ENCODE data around the gene KCNF1. TPM values are rescaled to one million over a fixed set of nuclear protein-coding genes. Genes with fewer than 3 reads are reported as not detected.

The KCNF1 gene
- total and polyA plus RNA-seq, 4 donors, result 0.06 to 0.83 (median 0.26) TPM

DNA sequence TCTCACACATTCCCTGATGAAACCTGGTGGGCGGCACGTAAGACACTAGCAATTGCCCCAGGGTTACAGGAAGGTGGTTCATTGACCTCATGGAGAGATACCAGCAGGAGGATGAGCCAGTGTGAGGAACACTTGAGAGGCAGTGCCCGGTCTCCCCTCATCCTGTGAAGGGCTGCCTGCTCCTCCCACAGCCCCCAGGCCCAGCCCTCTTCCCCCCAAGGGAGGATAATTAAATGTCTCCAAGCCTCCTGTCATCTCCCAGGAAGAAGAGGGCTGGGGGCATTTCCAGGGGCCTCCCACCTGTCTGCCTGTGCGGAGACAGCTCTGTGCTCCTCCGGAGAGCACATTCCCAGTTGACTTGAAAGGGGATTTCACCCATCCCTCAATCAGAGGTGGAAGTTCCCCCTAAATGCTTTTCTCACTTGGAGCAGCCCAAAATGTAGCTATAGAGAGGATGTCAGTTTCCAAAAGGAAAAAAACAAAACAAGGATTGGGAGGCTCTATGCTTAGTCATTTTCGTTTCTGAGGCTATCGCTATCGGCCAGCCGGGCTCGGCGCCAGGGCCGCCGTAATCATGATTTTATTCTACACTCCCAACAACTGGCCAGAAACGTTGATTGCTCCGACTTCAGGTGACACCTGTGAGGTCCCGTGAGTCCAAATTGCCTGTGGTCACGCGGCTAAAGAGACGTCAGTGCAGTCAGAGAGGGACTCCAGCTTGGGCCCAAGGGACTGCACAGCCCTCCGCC is 7.1 kb downstream of the KCNF1 start:
- H3K4me1 ChIP-seq (ENCODE audit: control insufficient read depth in 5 of 5, insufficient read depth in 5 of 5, low read length in 5 of 5), result peaks cover 0 to 9% (median 0%) of the 10 kb centered on the region in 5 donors
- H3K9me3 ChIP-seq (ENCODE audit: control insufficient read depth in 4 of 4, insufficient read depth in 3 of 4, low read length in 3 of 4), result no peaks in the 10 kb centered on the region
- no peak overlapping the region for H3K4me3 ChIP-seq
- H3K27ac ChIP-seq (ENCODE audit: low read depth in 1 of 2, low read length in 1 of 2), result no peak overlapping the region
- DNase-seq (peak; percentile 46 to 68 (median 54)), ATAC-seq (ENCODE audit: insufficient read depth, low FRiP score) (no peak)
- no peaks in the 10 kb centered on the region for H3K36me3 ChIP-seq (ENCODE audit: control insufficient read depth in 4 of 4, insufficient read depth in 4 of 4, low read length in 4 of 4)
- WGBS, 2 donors, result 76 to 85% methylated on average over 20 of the region's 20 CpGs
- peaks cover 0 to 4% (median 4%) of the 10 kb centered on the region in 3 donors for H3K27me3 ChIP-seq (ENCODE audit: control insufficient read depth in 3 of 3, insufficient read depth in 3 of 3, low read length in 2 of 3)
- H3K9ac ChIP-seq (ENCODE audit: insufficient read depth in 1 of 2, low read length in 2 of 2), result peak overlapping the region in 1 of 2 donors; percentile 23
- TF ChIP-seq, protein P1, sequence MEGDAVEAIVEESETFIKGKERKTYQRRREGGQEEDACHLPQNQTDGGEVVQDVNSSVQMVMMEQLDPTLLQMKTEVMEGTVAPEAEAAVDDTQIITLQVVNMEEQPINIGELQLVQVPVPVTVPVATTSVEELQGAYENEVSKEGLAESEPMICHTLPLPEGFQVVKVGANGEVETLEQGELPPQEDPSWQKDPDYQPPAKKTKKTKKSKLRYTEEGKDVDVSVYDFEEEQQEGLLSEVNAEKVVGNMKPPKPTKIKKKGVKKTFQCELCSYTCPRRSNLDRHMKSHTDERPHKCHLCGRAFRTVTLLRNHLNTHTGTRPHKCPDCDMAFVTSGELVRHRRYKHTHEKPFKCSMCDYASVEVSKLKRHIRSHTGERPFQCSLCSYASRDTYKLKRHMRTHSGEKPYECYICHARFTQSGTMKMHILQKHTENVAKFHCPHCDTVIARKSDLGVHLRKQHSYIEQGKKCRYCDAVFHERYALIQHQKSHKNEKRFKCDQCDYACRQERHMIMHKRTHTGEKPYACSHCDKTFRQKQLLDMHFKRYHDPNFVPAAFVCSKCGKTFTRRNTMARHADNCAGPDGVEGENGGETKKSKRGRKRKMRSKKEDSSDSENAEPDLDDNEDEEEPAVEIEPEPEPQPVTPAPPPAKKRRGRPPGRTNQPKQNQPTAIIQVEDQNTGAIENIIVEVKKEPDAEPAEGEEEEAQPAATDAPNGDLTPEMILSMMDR (IDR thresholded peaks at IDR 0.05; ENCODE audit: control extremely low read depth, extremely low read depth), result no peak

DNA sequence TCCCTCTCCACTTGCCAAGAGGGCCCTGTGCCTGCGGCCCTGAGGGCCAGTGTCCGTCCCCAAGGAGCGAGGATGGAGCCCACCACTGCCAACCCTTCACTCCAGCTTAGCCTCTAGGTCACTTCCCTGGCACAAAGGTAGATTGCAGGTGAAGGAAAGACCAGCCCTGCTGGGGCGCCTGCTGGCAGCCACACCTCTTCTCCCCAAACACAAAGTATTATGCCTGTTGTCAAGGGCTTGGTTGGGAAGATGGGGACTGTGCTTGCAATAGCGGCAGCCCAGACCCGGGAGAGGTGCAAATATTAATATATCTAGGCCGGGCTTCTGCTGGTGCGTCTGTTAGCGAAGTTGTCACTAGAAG is 7.7 kb downstream of the KCNF1 start:
- Histone ChIP-seq H3K9me3 (ENCODE audit: control insufficient read depth in 4 of 4, insufficient read depth in 3 of 4, low read length in 3 of 4) (no peaks in the 10 kb centered on the region), H3K4me1 (ENCODE audit: control insufficient read depth in 5 of 5, insufficient read depth in 5 of 5, low read length in 5 of 5) (peaks cover 0 to 9% (median 0%) of the 10 kb centered on the region in 5 donors), H3K27ac (ENCODE audit: low read depth in 1 of 2, low read length in 1 of 2) (no peak overlapping the region), H3K27me3 (ENCODE audit: control insufficient read depth in 3 of 3, insufficient read depth in 3 of 3, low read length in 2 of 3) (peaks cover 0 to 4% (median 0%) of the 10 kb centered on the region in 3 donors), H3K36me3 (ENCODE audit: control insufficient read depth in 4 of 4, insufficient read depth in 4 of 4, low read length in 4 of 4) (no peaks in the 10 kb centered on the region), H3K9ac (ENCODE audit: insufficient read depth in 1 of 2, low read length in 2 of 2) (peak overlapping the region in 1 of 2 donors; percentile 23), H3K4me3 (no peak overlapping the region)
- no peak for DNase-seq
- TF ChIP-seq, protein P1 (IDR thresholded peaks at IDR 0.05; ENCODE audit: control extremely low read depth, extremely low read depth), result no peak
- 85 to 96% methylated on average over 9 of the region's 9 CpGs for WGBS, 2 donors
- ATAC-seq (ENCODE audit: insufficient read depth, low FRiP score), result no peak

DNA sequence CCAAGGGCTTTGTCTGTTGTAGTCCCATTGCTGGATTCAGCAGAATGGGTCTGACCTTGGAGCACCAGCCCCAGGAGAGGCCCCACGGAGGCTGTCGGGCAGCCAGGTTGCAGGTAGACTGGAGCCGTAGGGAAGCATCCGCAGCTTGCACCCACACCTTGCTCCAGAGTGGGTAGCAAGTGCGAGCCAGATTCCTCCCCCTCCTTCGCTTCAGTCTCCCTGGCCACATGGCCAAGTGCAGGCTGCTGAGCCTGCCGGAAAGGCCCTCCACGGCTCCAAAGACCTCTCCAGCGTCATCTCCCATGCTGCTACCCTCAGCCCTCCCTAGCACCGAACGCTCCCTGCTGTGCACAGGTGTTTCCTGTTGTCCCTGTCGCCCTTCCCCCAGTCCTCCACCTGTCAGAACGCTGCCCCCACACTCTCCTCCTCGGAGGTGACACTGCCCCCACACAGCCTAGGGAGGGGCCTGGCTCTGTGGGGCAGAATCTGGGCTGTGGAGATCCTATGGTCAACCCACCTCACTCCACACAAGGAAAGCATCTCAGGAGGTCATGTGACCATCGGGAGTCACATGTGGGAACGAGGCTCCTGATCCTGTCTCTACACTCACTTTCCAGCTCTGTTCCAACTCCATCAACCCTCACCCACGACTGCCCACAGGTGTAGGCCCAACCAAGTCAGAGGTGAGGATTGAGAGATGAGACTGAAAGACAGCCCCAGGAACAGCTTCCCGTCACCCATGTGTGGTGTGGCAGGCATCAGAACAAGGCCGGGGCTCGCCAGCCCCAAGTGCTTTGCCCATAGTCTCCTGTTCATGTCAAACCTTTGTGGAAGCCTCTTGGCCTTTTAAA is 8.3 kb downstream of the KCNF1 start:
- no peak for DNase-seq
- ATAC-seq (ENCODE audit: insufficient read depth, low FRiP score), result no peak
- WGBS, 2 donors, result 66 to 70% methylated on average over 20 of the region's 20 CpGs
- no peaks in the 10 kb centered on the region for H3K9me3 ChIP-seq (ENCODE audit: control insufficient read depth in 4 of 4, insufficient read depth in 3 of 4, low read length in 3 of 4)
- TF ChIP-seq, protein P1 (IDR thresholded peaks at IDR 0.05; ENCODE audit: control extremely low read depth, extremely low read depth), result no peak
- H3K27me3 ChIP-seq (ENCODE audit: control insufficient read depth in 3 of 3, insufficient read depth in 3 of 3, low read length in 2 of 3), result no peaks in the 10 kb centered on the region
- H3K36me3 ChIP-seq (ENCODE audit: control insufficient read depth in 4 of 4, insufficient read depth in 4 of 4, low read length in 4 of 4), result no peaks in the 10 kb centered on the region
- no peak overlapping the region for H3K27ac ChIP-seq (ENCODE audit: low read depth in 1 of 2, low read length in 1 of 2)
- peaks cover 0 to 9% (median 0%) of the 10 kb centered on the region in 5 donors for H3K4me1 ChIP-seq (ENCODE audit: control insufficient read depth in 5 of 5, insufficient read depth in 5 of 5, low read length in 5 of 5)
- no peak overlapping the region for H3K9ac ChIP-seq (ENCODE audit: insufficient read depth in 1 of 2, low read length in 2 of 2)
- no peak overlapping the region for H3K4me3 ChIP-seq

Measured in lung (tissue), 12 donors.